H9 (cell line): ENCODE results near the gene ZMIZ1. TPM values are rescaled to one million over a fixed set of nuclear protein-coding genes. Genes with fewer than 3 reads are reported as not detected.

Experiments used
- DNase-seq: peaks from one replicate; pipeline ENCODE4 v3.0.0-alpha.2; 2017
- H2AFZ ChIP-seq: one replicate; pipeline ENCODE4 v1.6.1; 2013; ENCODE audit warnings: mild to moderate bottlenecking, low read length, control low read depth, moderate library complexity
- H2AK5ac ChIP-seq: 2 replicates; pipeline ENCODE4 v1.6.1; 2013; ENCODE audit warnings: low read length, control low read depth, mixed read lengths; ENCODE audit not compliant: insufficient read length
- H2BK120ac ChIP-seq: one replicate; pipeline ENCODE4 v1.6.1; 2013; ENCODE audit warnings: low read depth, mild to moderate bottlenecking, low read length, control low read depth, inconsistent platforms; ENCODE audit not compliant: poor library complexity, severe bottlenecking
- H2BK12ac ChIP-seq: 2 replicates; pipeline ENCODE4 v1.6.1; 2013; ENCODE audit warnings: low read length, control low read depth, mixed read lengths, low read depth; ENCODE audit not compliant: insufficient read length
- H2BK15ac ChIP-seq: 2 replicates; pipeline ENCODE4 v1.6.1; 2013; ENCODE audit warnings: low read depth, low read length, control low read depth
- H2BK20ac ChIP-seq: one replicate; pipeline ENCODE4 v1.6.1; 2013; ENCODE audit warnings: low read depth, mild to moderate bottlenecking, low read length, control low read depth, inconsistent platforms; ENCODE audit not compliant: poor library complexity, severe bottlenecking
- H2BK5ac ChIP-seq: 2 replicates; pipeline ENCODE4 v1.6.1; 2013; ENCODE audit warnings: low read length, control low read depth, mixed read lengths; ENCODE audit not compliant: insufficient read length
- H3K14ac ChIP-seq: 2 replicates; pipeline ENCODE4 v1.6.1; 2013; ENCODE audit warnings: low read length, control low read depth; ENCODE audit not compliant: insufficient read depth
- H3K18ac ChIP-seq: 2 replicates; pipeline ENCODE4 v1.6.1; 2013; ENCODE audit warnings: low read depth, mild to moderate bottlenecking, mixed read lengths, low read length, control low read depth; ENCODE audit not compliant: insufficient read length
- H3K23ac ChIP-seq: 2 replicates; pipeline ENCODE4 v1.6.1; 2013; ENCODE audit warnings: low read length, control low read depth, mixed read lengths, low read depth; ENCODE audit not compliant: insufficient read length
- H3K23me2 ChIP-seq: 2 replicates; pipeline ENCODE4 v1.6.1; 2013; ENCODE audit warnings: low read depth, mild to moderate bottlenecking, mixed read lengths, low read length, control low read depth; ENCODE audit not compliant: insufficient read length, poor library complexity, severe bottlenecking
- H3K27ac ChIP-seq: 2 replicates; pipeline ENCODE4 v1.5.1; 2013; ENCODE audit warnings: low read length, control low read depth, mixed read lengths, low read depth; ENCODE audit not compliant: insufficient read length
- H3K27me3 ChIP-seq: 2 replicates; pipeline ENCODE4 v1.6.1; 2013; ENCODE audit warnings: low read length, control low read depth, inconsistent platforms; ENCODE audit not compliant: insufficient read depth
- H3K4ac ChIP-seq: 2 replicates; pipeline ENCODE4 v1.6.1; 2013; ENCODE audit warnings: low read depth, mild to moderate bottlenecking, control low read depth, inconsistent platforms, low read length, moderate library complexity
- H3K4me1 ChIP-seq: 2 replicates; pipeline ENCODE4 v1.6.1; 2013; ENCODE audit warnings: low read length, control low read depth, inconsistent platforms; ENCODE audit not compliant: insufficient read depth
- H3K4me2 ChIP-seq: 2 replicates; pipeline ENCODE4 v1.6.1; 2013; ENCODE audit warnings: low read length, control low read depth, mixed read lengths; ENCODE audit not compliant: insufficient read length, insufficient read depth
- H3K56ac ChIP-seq: 2 replicates; pipeline ENCODE4 v1.6.1; 2013; ENCODE audit warnings: low read depth, mild to moderate bottlenecking, mixed read lengths, low read length, control low read depth; ENCODE audit not compliant: insufficient read length
- H3K79me1 ChIP-seq: 2 replicates; pipeline ENCODE4 v1.6.1; 2013; ENCODE audit warnings: low read depth, mild to moderate bottlenecking, moderate library complexity, low read length, control low read depth, inconsistent platforms; ENCODE audit not compliant: insufficient read depth, poor library complexity, severe bottlenecking
- H3K79me2 ChIP-seq: 2 replicates; pipeline ENCODE4 v1.6.1; 2013; ENCODE audit warnings: low read length, control low read depth, inconsistent platforms; ENCODE audit not compliant: insufficient read depth
- H3K9ac ChIP-seq: 2 replicates; pipeline ENCODE4 v1.6.1; 2013; ENCODE audit warnings: low read length, control low read depth, mixed read lengths; ENCODE audit not compliant: insufficient read length; ENCODE audit errors: extremely low read depth
- H3K9me3 ChIP-seq: one replicate; pipeline ENCODE4 v1.6.1; 2013; ENCODE audit warnings: low read depth, low read length, inconsistent platforms; ENCODE audit not compliant: control insufficient read depth
- H3T11ph ChIP-seq: one replicate; pipeline ENCODE4 v1.6.1; 2013; ENCODE audit warnings: mild to moderate bottlenecking, low read length, control low read depth, inconsistent platforms
- H4K20me1 ChIP-seq: one replicate; pipeline ENCODE4 v1.6.1; 2013; ENCODE audit not compliant: control insufficient read depth, insufficient read length, insufficient read depth
- H4K5ac ChIP-seq: 2 replicates; pipeline ENCODE4 v1.6.1; 2013; ENCODE audit warnings: low read depth, mild to moderate bottlenecking, mixed read lengths, low read length, control low read depth; ENCODE audit not compliant: insufficient read length
- H4K8ac ChIP-seq: replicated peaks from 2 replicates; pipeline ENCODE4 v1.6.1; 2013; ENCODE audit warnings: low read length, control low read depth, mixed read lengths, low read depth; ENCODE audit not compliant: insufficient read length
- H4K91ac ChIP-seq: 2 replicates; pipeline ENCODE4 v1.6.1; 2013; ENCODE audit warnings: low read depth, mild to moderate bottlenecking, moderate library complexity, mixed read lengths, low read length, control low read depth; ENCODE audit not compliant: insufficient read length
- H3K27ac Mint-ChIP-seq, 3 experiments: 2 replicates in 2 of 3; 3 replicates in 1 of 3; pipeline ENCODE4 v1.8.0; 2020 to 2021; ENCODE audit warnings: mixed read lengths in 3 of 3, mild to moderate bottlenecking in 1 of 3, moderate library complexity in 1 of 3
- H3K27me3 Mint-ChIP-seq: 2 replicates; pipeline ENCODE4 v1.8.0; 2021; ENCODE audit warnings: low read depth, mild to moderate bottlenecking, moderate library complexity, mixed read lengths
- H3K36me3 Mint-ChIP-seq, 3 experiments: 2 replicates in 2 of 3; 3 replicates in 1 of 3; pipeline ENCODE4 v1.8.0; 2020 to 2021; ENCODE audit warnings: low read depth in 3 of 3, mixed read lengths in 3 of 3; ENCODE audit not compliant: insufficient read depth in 1 of 3
- H3K4me1 Mint-ChIP-seq, 2 experiments: 2 replicates each; pipeline ENCODE4 v1.8.0; 2020; ENCODE audit warnings: mixed read lengths in 2 of 2
- H3K4me3 Mint-ChIP-seq, 2 experiments: 2 replicates in 1 of 2; 3 replicates in 1 of 2; pipeline ENCODE4 v1.8.0; 2020 to 2021; ENCODE audit warnings: mild to moderate bottlenecking in 2 of 2, mixed read lengths in 2 of 2, moderate library complexity in 1 of 2
- H3K9me3 Mint-ChIP-seq, 2 experiments: 2 replicates in 1 of 2; 3 replicates in 1 of 2; pipeline ENCODE4 v1.8.0; 2020; ENCODE audit warnings: mild to moderate bottlenecking in 2 of 2, mixed read lengths in 2 of 2, moderate library complexity in 1 of 2
- WGBS: extraction: QIAGEN DNeasy Blood & Tissue Kit; methylation state at CpG from one replicate; pipeline ENCODE4 v1.1.7; 2013; ENCODE audit warnings: missing lambda C conversion rate, low lambda C conversion rate, mixed read lengths; ENCODE audit not compliant: insufficient read length; ENCODE audit errors: extremely low coverage; 5-methylcytosine and 5-hydroxymethylcytosine counted together
- total RNA-seq: library from RNA; stranded (reverse); gene quantifications from 2 replicates; pipeline ENCODE4 v1.2.1, GENCODE V29; 2021
- TF ChIP-seq, protein P1 (sequence below): fragments of 200-600 bp; sonication (generic); conservative IDR thresholded peaks from 3 replicates; pipeline ENCODE4 v1.8.0; 2021; ENCODE audit warnings: antibody characterized with exemption, mild to moderate bottlenecking

Gene ZMIZ1
- total RNA-seq, 1 experiment from 2014 or later = 36.9 TPM

DNA sequence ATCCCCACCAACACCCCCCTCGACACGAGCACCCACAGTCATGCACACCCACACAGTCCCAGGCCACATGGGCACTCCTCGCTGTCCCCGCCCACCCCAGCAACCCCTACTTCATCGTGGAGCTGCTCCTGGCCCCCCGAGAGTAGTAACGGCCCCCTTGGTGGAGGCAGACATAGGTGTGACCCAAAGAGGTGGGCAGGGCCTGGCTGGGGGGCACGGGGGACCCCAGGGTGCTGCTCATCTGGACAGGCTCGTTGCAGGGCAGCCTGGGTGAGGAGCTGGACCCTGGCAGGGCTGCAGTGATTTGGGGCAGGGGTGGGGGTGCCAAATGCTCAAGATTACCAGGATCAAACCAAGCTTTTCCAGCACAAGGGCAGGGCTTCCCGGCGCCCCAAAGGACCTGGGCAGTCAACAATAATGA lies 42.4 kb upstream of the ZMIZ1 start:
- TF ChIP-seq, protein P1, sequence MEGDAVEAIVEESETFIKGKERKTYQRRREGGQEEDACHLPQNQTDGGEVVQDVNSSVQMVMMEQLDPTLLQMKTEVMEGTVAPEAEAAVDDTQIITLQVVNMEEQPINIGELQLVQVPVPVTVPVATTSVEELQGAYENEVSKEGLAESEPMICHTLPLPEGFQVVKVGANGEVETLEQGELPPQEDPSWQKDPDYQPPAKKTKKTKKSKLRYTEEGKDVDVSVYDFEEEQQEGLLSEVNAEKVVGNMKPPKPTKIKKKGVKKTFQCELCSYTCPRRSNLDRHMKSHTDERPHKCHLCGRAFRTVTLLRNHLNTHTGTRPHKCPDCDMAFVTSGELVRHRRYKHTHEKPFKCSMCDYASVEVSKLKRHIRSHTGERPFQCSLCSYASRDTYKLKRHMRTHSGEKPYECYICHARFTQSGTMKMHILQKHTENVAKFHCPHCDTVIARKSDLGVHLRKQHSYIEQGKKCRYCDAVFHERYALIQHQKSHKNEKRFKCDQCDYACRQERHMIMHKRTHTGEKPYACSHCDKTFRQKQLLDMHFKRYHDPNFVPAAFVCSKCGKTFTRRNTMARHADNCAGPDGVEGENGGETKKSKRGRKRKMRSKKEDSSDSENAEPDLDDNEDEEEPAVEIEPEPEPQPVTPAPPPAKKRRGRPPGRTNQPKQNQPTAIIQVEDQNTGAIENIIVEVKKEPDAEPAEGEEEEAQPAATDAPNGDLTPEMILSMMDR = no peak

More for the DNA sequence above, 42.4 kb upstream of the ZMIZ1 start:
- Mint-ChIP-seq H3K9me3 (no peaks in the 10 kb centered on the region; a peak in 1 of 5 replicates), H3K4me3 (no peak overlapping the region; a peak in 1 of 5 replicates), H3K27me3 (0 out of 2 replicates have a peak, but pooled peaks cover 5% of the 10 kb centered on the region), H3K4me1 (peaks cover 7 to 16% of the 10 kb centered on the region in 2 experiments), H3K27ac (no peak overlapping the region), H3K36me3 (no peaks in the 10 kb centered on the region)
- Histone ChIP-seq H3K9ac (no peak overlapping the region), H3K79me1 (no peaks in the 10 kb centered on the region), H2AK5ac (no peak overlapping the region), H2BK15ac (no peak overlapping the region), H3K4me2 (no peak overlapping the region), H3K56ac (no peak overlapping the region), H3K23me2 (no peaks in the 10 kb centered on the region), H3K79me2 (no peaks in the 10 kb centered on the region), H2BK120ac (no peak overlapping the region), H4K8ac (no peak overlapping the region), H3K4ac (no peak overlapping the region), H4K91ac (no peak overlapping the region), H2BK12ac (no peak overlapping the region), H3K27ac (no peak overlapping the region), H2BK20ac (no peak overlapping the region), H3K27me3 (no peaks in the 10 kb centered on the region), H3K14ac (no peak overlapping the region), H3K9me3 (no peaks in the 10 kb centered on the region), H4K5ac (no peak overlapping the region), H2BK5ac (no peak overlapping the region), H3K4me1 (no peaks in the 10 kb centered on the region), H3T11ph (no peak overlapping the region), H3K23ac (no peak overlapping the region), H3K18ac (no peak overlapping the region), H4K20me1 (no peaks in the 10 kb centered on the region), H2AFZ (no peak overlapping the region)
- DNase-seq = no peak
- no CpG with 5 or more reads among the region's 11 CpGs for WGBS
